Mesenchymal stem cell (in vitro differentiated cells and primary cell): ENCODE results near the gene TIGD3.

Experiments used
- DNase-seq: peaks from one replicate; pipeline ENCODE4 v3.0.0-alpha.2; 2013
- H2AFZ ChIP-seq: one replicate; pipeline ENCODE4 v1.6.1; 2013; ENCODE audit warnings: low read depth, mild to moderate bottlenecking, control low read depth, inconsistent platforms, low read length, moderate library complexity
- H2AK5ac ChIP-seq: 2 replicates; pipeline ENCODE4 v1.6.1; 2013; ENCODE audit warnings: low read length, moderate library complexity, mild to moderate bottlenecking, inconsistent platforms; ENCODE audit not compliant: severe bottlenecking
- H2BK120ac ChIP-seq: one replicate; pipeline ENCODE4 v1.6.1; 2013; ENCODE audit warnings: low read depth, mild to moderate bottlenecking, inconsistent platforms, low read length, moderate library complexity
- H2BK12ac ChIP-seq, 2 experiments: one replicate each; pipeline ENCODE4 v1.6.1; 2013; ENCODE audit warnings: inconsistent platforms in 2 of 2, low read length in 2 of 2, mild to moderate bottlenecking in 2 of 2, moderate library complexity in 2 of 2, control low read depth in 1 of 2
- H2BK15ac ChIP-seq: one replicate; pipeline ENCODE4 v1.6.1; 2013; ENCODE audit warnings: mild to moderate bottlenecking, low read depth, inconsistent platforms; ENCODE audit not compliant: poor library complexity, severe bottlenecking
- H2BK5ac ChIP-seq: 2 replicates; pipeline ENCODE4 v1.6.1; 2013; ENCODE audit warnings: low read depth, mild to moderate bottlenecking, low read length, control low read depth, inconsistent platforms; ENCODE audit not compliant: poor library complexity, severe bottlenecking
- H3K14ac ChIP-seq, 2 experiments: one replicate each; pipeline ENCODE4 v1.6.1; 2013; ENCODE audit warnings: inconsistent platforms in 2 of 2, low read length in 2 of 2, control low read depth in 1 of 2, mild to moderate bottlenecking in 1 of 2, moderate library complexity in 1 of 2
- H3K18ac ChIP-seq, 2 experiments: one replicate each; pipeline ENCODE4 v1.6.1; 2013; ENCODE audit warnings: inconsistent platforms in 2 of 2, low read length in 2 of 2, control low read depth in 1 of 2, low read depth in 1 of 2, mild to moderate bottlenecking in 1 of 2
- H3K23ac ChIP-seq, 2 experiments: one replicate each; pipeline ENCODE4 v1.6.1; 2013; ENCODE audit warnings: inconsistent platforms in 2 of 2, low read length in 2 of 2, mild to moderate bottlenecking in 2 of 2, moderate library complexity in 2 of 2, control low read depth in 1 of 2
- H3K27ac ChIP-seq: 2 replicates; pipeline ENCODE4 v1.5.1; 2013; ENCODE audit warnings: mild to moderate bottlenecking, moderate library complexity, low read length, control low read depth, inconsistent platforms; ENCODE audit not compliant: poor library complexity, severe bottlenecking
- H3K27me3 ChIP-seq, 2 experiments: 2 replicates each; pipeline versions ENCODE4 v1.6.1 to v1.7.0; 2013; ENCODE audit warnings: low read length in 2 of 2, mild to moderate bottlenecking in 2 of 2, moderate library complexity in 2 of 2, control low read depth in 1 of 2, inconsistent platforms in 1 of 2; ENCODE audit not compliant: control insufficient read depth in 1 of 2, insufficient read depth in 1 of 2
- H3K36me3 ChIP-seq, 2 experiments: 2 replicates each; pipeline versions ENCODE4 v1.6.1 to v1.7.0; 2013; ENCODE audit warnings: low read length in 2 of 2, control low read depth in 1 of 2, inconsistent platforms in 1 of 2, low read depth in 1 of 2, mild to moderate bottlenecking in 1 of 2; ENCODE audit not compliant: insufficient read depth in 2 of 2, control insufficient read depth in 1 of 2
- H3K4ac ChIP-seq, 2 experiments: one replicate each; pipeline ENCODE4 v1.6.1; 2013; ENCODE audit warnings: inconsistent platforms in 2 of 2, low read length in 2 of 2, mild to moderate bottlenecking in 2 of 2, moderate library complexity in 2 of 2, control low read depth in 1 of 2, low read depth in 1 of 2
- H3K4me1 ChIP-seq: 2 replicates; pipeline ENCODE4 v1.6.1; 2013; ENCODE audit warnings: low read depth, low read length, control low read depth; ENCODE audit not compliant: control insufficient read depth, insufficient read depth
- H3K4me2 ChIP-seq: 2 replicates; pipeline ENCODE4 v1.6.1; 2013; ENCODE audit warnings: low read length, mild to moderate bottlenecking, inconsistent platforms; ENCODE audit not compliant: poor library complexity, severe bottlenecking
- H3K4me3 ChIP-seq, 2 experiments: 2 replicates each; pipeline versions ENCODE4 v1.5.1 to v1.7.0; 2013; ENCODE audit warnings: low read length in 2 of 2, mild to moderate bottlenecking in 2 of 2, control low read depth in 1 of 2, low read depth in 1 of 2; ENCODE audit not compliant: insufficient read depth in 1 of 2
- H3K79me1 ChIP-seq: replicated peaks from 2 replicates; pipeline ENCODE4 v1.6.1; 2013; ENCODE audit warnings: mild to moderate bottlenecking, control low read depth, low read length, inconsistent platforms; ENCODE audit not compliant: poor library complexity, severe bottlenecking
- H3K9ac ChIP-seq: 2 replicates; pipeline ENCODE4 v1.7.0; 2013; ENCODE audit warnings: mild to moderate bottlenecking, low read length, moderate library complexity
- H3K9me3 ChIP-seq: 2 replicates; pipeline ENCODE4 v1.7.0; 2013; ENCODE audit warnings: mild to moderate bottlenecking, low read length; ENCODE audit not compliant: control insufficient read depth
- H4K8ac ChIP-seq: one replicate; pipeline ENCODE4 v1.6.1; 2013; ENCODE audit warnings: inconsistent platforms, mild to moderate bottlenecking, low read length, moderate library complexity
- H4K91ac ChIP-seq: one replicate; pipeline ENCODE4 v1.6.1; 2013; ENCODE audit warnings: mild to moderate bottlenecking, low read length, inconsistent platforms
- WGBS: methylation state at CpG from one replicate; pipeline ENCODE4 v1.1.7; 2013; ENCODE audit warnings: mixed read lengths; 5-methylcytosine and 5-hydroxymethylcytosine counted together

TIGD3 gene

GRCh38 chr11:65399845-65400244, 45.3 kb downstream of the TIGD3 start:
- no peak overlapping the region for H3K14ac ChIP-seq
- H3K79me1 ChIP-seq = peaks cover 51% of the 10 kb centered on the region
- H2AK5ac ChIP-seq = no peak overlapping the region
- H3K27ac ChIP-seq = no peak overlapping the region
- no peak overlapping the region for H3K4ac ChIP-seq
- no peaks in the 10 kb centered on the region for H3K9me3 ChIP-seq
- H2AFZ ChIP-seq = no peak overlapping the region
- H4K91ac ChIP-seq = no peak overlapping the region
- no peaks in the 10 kb centered on the region for H3K27me3 ChIP-seq
- H2BK120ac ChIP-seq = no peak overlapping the region
- H3K18ac ChIP-seq = no peak overlapping the region
- H2BK15ac ChIP-seq = no peak overlapping the region
- no peak for DNase-seq
- H3K4me3 ChIP-seq = no peak overlapping the region
- no peak overlapping the region for H4K8ac ChIP-seq
- H3K9ac ChIP-seq = no peak overlapping the region
- 96% methylated on average over 10 of the region's 10 CpGs for WGBS
- H2BK12ac ChIP-seq = no peak overlapping the region
- no peak overlapping the region for H3K4me2 ChIP-seq
- H3K23ac ChIP-seq = no peak overlapping the region
- no peak overlapping the region for H2BK5ac ChIP-seq
- H3K4me1 ChIP-seq = peaks cover 7% of the 10 kb centered on the region
- peaks cover 85 to 87% of the 10 kb centered on the region in 2 experiments for H3K36me3 ChIP-seq

GRCh38 chr11:65400307-65401072, 45.9 kb downstream of the TIGD3 start:
- H3K9me3 ChIP-seq = no peaks in the 10 kb centered on the region
- no peak overlapping the region for H3K14ac ChIP-seq
- no peak overlapping the region for H2BK12ac ChIP-seq
- H3K27me3 ChIP-seq = no peaks in the 10 kb centered on the region
- H3K4me3 ChIP-seq = no peak overlapping the region
- H3K36me3 ChIP-seq = peaks cover 87 to 89% of the 10 kb centered on the region in 2 experiments
- H2BK120ac ChIP-seq = no peak overlapping the region
- no peak overlapping the region for H3K18ac ChIP-seq
- no peak overlapping the region for H4K8ac ChIP-seq
- peaks cover 54% of the 10 kb centered on the region for H3K79me1 ChIP-seq
- H3K4me2 ChIP-seq = no peak overlapping the region
- no peak for DNase-seq
- no peak overlapping the region for H2AFZ ChIP-seq
- H3K4me1 ChIP-seq = peaks cover 10% of the 10 kb centered on the region
- no peak overlapping the region for H3K23ac ChIP-seq
- no peak overlapping the region for H3K4ac ChIP-seq
- WGBS = 97% methylated on average over 12 of the region's 17 CpGs
- H3K27ac ChIP-seq = no peak overlapping the region
- H2BK15ac ChIP-seq = no peak overlapping the region
- H2BK5ac ChIP-seq = no peak overlapping the region
- H3K9ac ChIP-seq = no peak overlapping the region
- no peak overlapping the region for H4K91ac ChIP-seq
- no peak overlapping the region for H2AK5ac ChIP-seq

- no peak overlapping the region for H3K18ac ChIP-seq
- H2AFZ ChIP-seq = no peak overlapping the region
- H3K4me1 ChIP-seq = peaks cover 10% of the 10 kb centered on the region
- H2BK5ac ChIP-seq = no peak overlapping the region
- no peak overlapping the region for H2BK12ac ChIP-seq
- no peak overlapping the region for H3K27ac ChIP-seq
- peaks cover 46% of the 10 kb centered on the region for H3K79me1 ChIP-seq
- no peak overlapping the region for H3K4ac ChIP-seq
- H3K14ac ChIP-seq = no peak overlapping the region
- no peak overlapping the region for H4K8ac ChIP-seq
- no peak overlapping the region for H3K9ac ChIP-seq
- no peaks in the 10 kb centered on the region for H3K9me3 ChIP-seq
- H2BK15ac ChIP-seq = no peak overlapping the region
- no peak for DNase-seq
- H3K27me3 ChIP-seq = no peaks in the 10 kb centered on the region
- no peak overlapping the region for H3K23ac ChIP-seq
- no peak overlapping the region for H4K91ac ChIP-seq
- no peak overlapping the region for H2AK5ac ChIP-seq
- H3K36me3 ChIP-seq = peaks cover 84 to 85% of the 10 kb centered on the region in 2 experiments
- 84% methylated on average over 16 of the region's 16 CpGs for WGBS
- no peak overlapping the region for H2BK120ac ChIP-seq
- H3K4me2 ChIP-seq = no peak overlapping the region
- no peak overlapping the region for H3K4me3 ChIP-seq
Observed at GRCh38 chr11:65401073-65401802, 46.7 kb downstream of the TIGD3 start.

- Histone ChIP-seq H3K4me2 (no peak overlapping the region), H4K8ac (no peak overlapping the region), H2AFZ (no peak overlapping the region), H4K91ac (no peak overlapping the region), H3K23ac (no peak overlapping the region), H3K27ac (no peak overlapping the region), H2AK5ac (no peak overlapping the region), H3K14ac (no peak overlapping the region), H2BK5ac (no peak overlapping the region), H3K9me3 (no peaks in the 10 kb centered on the region), H3K79me1 (peaks cover 43% of the 10 kb centered on the region), H3K4me3 (no peak overlapping the region), H3K4me1 (peaks cover 10% of the 10 kb centered on the region), H3K4ac (no peak overlapping the region), H2BK15ac (no peak overlapping the region), H3K27me3 (no peaks in the 10 kb centered on the region), H3K9ac (no peak overlapping the region), H2BK120ac (no peak overlapping the region), H3K18ac (no peak overlapping the region), H3K36me3 (peaks cover 84 to 85% of the 10 kb centered on the region in 2 experiments), H2BK12ac (no peak overlapping the region)
- DNase-seq = no peak
- WGBS = 97% methylated on average over 9 of the region's 10 CpGs
Observed at GRCh38 chr11:65401803-65402248, 47.3 kb downstream of the TIGD3 start.
